ENCODE data around the gene MYO7B. TPM values are rescaled to one million over a fixed set of nuclear protein-coding genes. Genes with fewer than 3 reads are reported as not detected.

The MYO7B gene
- total and polyA plus RNA-seq, 9 donors = 0.05 to 0.95 (median 0.25) TPM; not detected in 3

DNA sequence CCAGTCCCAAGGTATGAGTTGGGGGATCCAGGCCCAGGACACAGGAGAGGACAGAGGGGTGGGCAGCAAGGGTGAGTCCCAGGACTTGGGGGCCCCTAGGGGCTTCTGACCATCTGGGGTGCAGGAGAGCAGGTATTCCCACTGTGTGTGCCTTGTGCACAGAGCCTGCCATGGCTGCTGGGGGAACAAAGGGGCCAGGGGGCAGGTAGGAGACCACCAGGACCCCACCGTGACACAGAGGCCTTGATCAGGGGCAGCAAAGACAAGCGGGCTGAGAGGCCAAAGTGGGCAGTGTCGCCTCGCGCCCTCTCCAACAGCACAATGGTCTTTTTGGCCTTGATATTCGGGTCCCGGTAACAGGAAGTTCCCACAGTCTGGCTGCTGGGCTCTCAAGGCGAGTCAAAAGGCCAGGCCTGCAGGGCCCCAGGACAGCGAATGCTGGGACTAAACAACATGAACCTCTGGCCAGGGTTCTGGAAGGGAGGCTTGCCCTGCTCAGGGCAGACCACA lies 98.1 kb downstream of the MYO7B start:
- DNase-seq = no peak
- TF ChIP-seq EP300 (IDR thresholded peaks at IDR 0.05) (no peak), POLR2A (IDR thresholded peaks at IDR 0.05) (no peak)
- TF ChIP-seq, protein P1, sequence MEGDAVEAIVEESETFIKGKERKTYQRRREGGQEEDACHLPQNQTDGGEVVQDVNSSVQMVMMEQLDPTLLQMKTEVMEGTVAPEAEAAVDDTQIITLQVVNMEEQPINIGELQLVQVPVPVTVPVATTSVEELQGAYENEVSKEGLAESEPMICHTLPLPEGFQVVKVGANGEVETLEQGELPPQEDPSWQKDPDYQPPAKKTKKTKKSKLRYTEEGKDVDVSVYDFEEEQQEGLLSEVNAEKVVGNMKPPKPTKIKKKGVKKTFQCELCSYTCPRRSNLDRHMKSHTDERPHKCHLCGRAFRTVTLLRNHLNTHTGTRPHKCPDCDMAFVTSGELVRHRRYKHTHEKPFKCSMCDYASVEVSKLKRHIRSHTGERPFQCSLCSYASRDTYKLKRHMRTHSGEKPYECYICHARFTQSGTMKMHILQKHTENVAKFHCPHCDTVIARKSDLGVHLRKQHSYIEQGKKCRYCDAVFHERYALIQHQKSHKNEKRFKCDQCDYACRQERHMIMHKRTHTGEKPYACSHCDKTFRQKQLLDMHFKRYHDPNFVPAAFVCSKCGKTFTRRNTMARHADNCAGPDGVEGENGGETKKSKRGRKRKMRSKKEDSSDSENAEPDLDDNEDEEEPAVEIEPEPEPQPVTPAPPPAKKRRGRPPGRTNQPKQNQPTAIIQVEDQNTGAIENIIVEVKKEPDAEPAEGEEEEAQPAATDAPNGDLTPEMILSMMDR (IDR thresholded peaks at IDR 0.05) = no peak
- H3K27me3 ChIP-seq = no peaks in the 10 kb centered on the region
- H3K4me1 ChIP-seq (ENCODE audit: insufficient read depth) = peaks cover 4% of the 10 kb centered on the region
- intact Hi-C loops (cut with DNase I) = no loop called here
- no peak overlapping the region for H3K4me3 ChIP-seq
- H3K27ac ChIP-seq = no peak overlapping the region
- 53 to 63% (median 58%) methylated on average over 9 of the region's 9 CpGs for WGBS, 3 donors
- H3K36me3 ChIP-seq = no peaks in the 10 kb centered on the region
- H3K9me3 ChIP-seq = no peaks in the 10 kb centered on the region

DNA sequence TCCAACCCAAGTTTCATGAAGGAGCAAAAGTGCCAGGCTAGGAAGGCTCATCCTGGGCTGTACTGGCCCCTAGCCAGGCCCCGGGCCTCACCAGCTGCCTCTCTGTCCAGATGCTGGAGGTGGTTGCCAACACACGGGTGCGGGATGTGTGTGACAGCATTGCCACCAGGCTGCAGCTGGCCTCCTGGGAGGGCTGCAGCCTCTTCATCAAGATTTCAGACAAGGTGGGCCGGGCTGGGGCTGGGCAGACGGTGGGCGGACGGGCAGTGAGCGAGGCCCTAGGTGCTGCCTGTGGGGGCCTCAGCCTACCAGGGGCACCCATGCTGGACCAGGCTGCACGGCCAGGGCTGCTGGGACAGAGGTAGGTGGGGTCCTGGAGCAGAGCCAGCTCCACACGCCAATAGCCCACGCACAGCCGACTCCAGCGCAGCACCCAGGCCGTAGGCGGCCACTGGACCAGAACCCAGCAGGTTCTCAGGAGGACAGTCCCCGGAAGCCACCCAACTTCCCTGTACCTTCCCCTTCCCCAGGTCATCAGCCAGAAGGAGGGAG lies 98.7 kb downstream of the MYO7B start:
- Histone ChIP-seq H3K27ac (no peak overlapping the region), H3K4me3 (no peak overlapping the region), H3K9me3 (no peaks in the 10 kb centered on the region), H3K4me1 (ENCODE audit: insufficient read depth) (peaks cover 4% of the 10 kb centered on the region), H3K27me3 (no peaks in the 10 kb centered on the region), H3K36me3 (no peaks in the 10 kb centered on the region)
- DNase-seq = no peak
- WGBS, 3 donors = 66 to 85% (median 71%) methylated on average over 14 to 16 of the region's 16 CpGs
- no peak for TF ChIP-seq EP300 (IDR thresholded peaks at IDR 0.05)
- TF ChIP-seq, protein P1 (IDR thresholded peaks at IDR 0.05) = no peak
- no peak for TF ChIP-seq POLR2A (IDR thresholded peaks at IDR 0.05)
- intact Hi-C loops (cut with DNase I) = no loop called here

DNA sequence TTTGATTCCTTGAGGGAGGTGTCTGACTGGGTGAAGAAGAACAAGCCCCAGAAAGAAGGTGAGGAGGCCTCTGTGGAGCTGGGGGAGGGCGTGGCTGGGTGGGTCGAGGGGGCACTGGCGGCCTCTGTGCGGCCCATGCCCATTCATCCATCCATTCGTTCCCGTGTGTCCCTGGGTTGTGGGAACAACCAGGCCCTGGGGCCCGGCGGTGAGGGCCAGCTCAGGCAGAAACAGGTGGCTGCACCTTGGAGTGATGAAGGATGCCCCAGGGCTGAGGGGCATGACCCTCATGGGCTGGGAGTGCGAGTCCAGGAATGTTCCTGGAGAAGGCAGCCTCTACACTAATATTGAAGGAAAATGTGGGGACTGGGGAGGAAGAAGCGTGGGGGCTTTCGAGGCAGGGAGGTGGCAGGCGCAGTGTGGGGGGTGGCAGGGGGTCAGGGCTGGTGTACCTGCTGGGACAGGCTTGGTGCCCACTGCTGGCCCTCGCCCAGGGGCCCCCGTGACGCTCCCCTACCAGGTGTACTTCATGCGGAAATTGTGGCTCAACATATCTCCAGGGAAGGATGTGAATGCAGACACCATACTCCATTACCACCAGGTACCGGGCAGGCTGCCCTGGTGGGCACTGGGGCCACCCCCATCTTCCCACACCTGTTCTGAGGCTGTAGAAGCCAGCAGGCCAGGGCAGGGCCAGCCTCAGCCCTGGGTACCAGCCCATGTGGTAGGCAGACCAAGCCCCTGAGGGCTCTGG lies 99.3 kb downstream of the MYO7B start:
- peaks cover 4% of the 10 kb centered on the region for H3K4me1 ChIP-seq (ENCODE audit: insufficient read depth)
- no peak overlapping the region for H3K27ac ChIP-seq
- H3K36me3 ChIP-seq = no peaks in the 10 kb centered on the region
- H3K27me3 ChIP-seq = no peaks in the 10 kb centered on the region
- TF ChIP-seq EP300 (IDR thresholded peaks at IDR 0.05) = no peak
- TF ChIP-seq POLR2A (IDR thresholded peaks at IDR 0.05) = no peak
- TF ChIP-seq, protein P1 (IDR thresholded peaks at IDR 0.05) = no peak
- DNase-seq = no peak
- WGBS, 3 donors = 89 to 92% (median 90%) methylated on average over 17 of the region's 17 CpGs
- H3K9me3 ChIP-seq = no peaks in the 10 kb centered on the region
- intact Hi-C loops (cut with DNase I) = no loop called here
- no peak overlapping the region for H3K4me3 ChIP-seq

DNA sequence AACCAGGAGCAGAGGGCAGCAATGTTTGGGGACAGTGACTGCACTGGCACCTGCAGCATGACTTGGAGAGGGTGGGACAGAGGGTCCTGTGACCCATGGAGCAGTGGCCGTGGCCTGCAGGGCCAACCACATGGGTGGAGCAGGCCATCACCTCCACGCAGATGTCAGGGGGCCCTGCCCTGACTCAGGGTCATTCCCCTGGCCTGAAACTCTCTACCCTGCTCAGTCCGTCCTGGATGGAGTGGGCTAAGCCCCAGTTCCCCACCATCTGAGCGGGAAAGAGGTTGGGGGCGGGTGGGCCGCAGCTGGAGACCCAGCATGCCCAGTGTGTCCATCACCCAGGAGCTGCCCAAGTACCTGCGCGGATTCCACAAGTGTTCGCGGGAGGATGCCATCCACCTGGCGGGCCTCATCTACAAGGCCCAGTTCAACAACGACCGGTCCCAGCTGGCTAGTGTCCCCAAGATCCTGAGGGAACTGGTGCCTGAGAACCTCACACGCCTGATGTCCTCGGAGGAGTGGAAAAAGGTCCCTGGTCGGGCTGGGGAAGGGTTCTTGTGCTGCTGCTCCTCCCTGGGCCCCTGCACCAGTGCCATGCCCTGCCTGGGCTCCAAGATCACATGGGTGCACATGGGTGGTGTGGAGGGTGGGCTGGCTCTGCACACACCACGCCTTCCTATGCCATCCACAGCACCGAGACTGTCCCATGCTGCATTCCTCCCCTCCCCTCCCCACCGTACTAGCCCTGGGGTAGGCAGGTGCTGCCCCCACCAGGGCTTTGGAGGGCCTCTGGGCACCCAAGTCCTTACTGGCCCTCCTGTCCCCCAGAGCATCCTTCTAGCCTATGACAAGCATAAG lies 100.1 kb downstream of the MYO7B start:
- Histone ChIP-seq H3K27ac (no peak overlapping the region), H3K36me3 (no peaks in the 10 kb centered on the region), H3K27me3 (no peaks in the 10 kb centered on the region), H3K9me3 (no peaks in the 10 kb centered on the region), H3K4me1 (ENCODE audit: insufficient read depth) (peaks cover 4% of the 10 kb centered on the region), H3K4me3 (no peak overlapping the region)
- WGBS, 3 donors = 93 to 95% (median 93%) methylated on average over 18 to 19 of the region's 19 CpGs
- no peak for DNase-seq
- intact Hi-C loops (cut with DNase I) = no loop called here
- TF ChIP-seq, protein P1 (IDR thresholded peaks at IDR 0.05) = no peak
- TF ChIP-seq POLR2A (IDR thresholded peaks at IDR 0.05) = no peak
- TF ChIP-seq EP300 (IDR thresholded peaks at IDR 0.05) = no peak
